HG02885 (cell line): Measurements from ENCODE around the gene SLC39A6.
"Not testable (repeated sequence)": the region's sequence is repeated elsewhere in the genome, so short reads cannot be mapped to it uniquely, and the experiment has no call there.

ENCODE experiments used
- ATAC-seq: cut with Tn5 transposase; IDR thresholded peaks from one replicate; pipeline ENCODE4 v1.9.1; 2021; ENCODE audit warnings: mild to moderate bottlenecking; ENCODE audit not compliant: unreplicated experiment, poor library complexity

SLC39A6 gene

GRCh38 chr18:36066686-36067054 lies 62.5 kb downstream of the SLC39A6 start:
- peak; percentile 6 for ATAC-seq

- no peak for ATAC-seq
Measured at GRCh38 chr18:36066001-36066400, 63.1 kb downstream of the SLC39A6 start.

GRCh38 chr18:36064809-36065079 lies 64.4 kb downstream of the SLC39A6 start:
- ATAC-seq: not testable (repeated sequence)

- no peak for ATAC-seq
Measured at GRCh38 chr18:36064027-36064808, 64.9 kb downstream of the SLC39A6 start.

- no peak for ATAC-seq
Measured at GRCh38 chr18:36058674-36059073, 70.5 kb downstream of the SLC39A6 start.
